H1 (cell line): Measurements from ENCODE around the gene INPP4B. TPM values are rescaled to one million over a fixed set of nuclear protein-coding genes. Genes with fewer than 3 reads are reported as not detected.

Experiments used
- CHD1 ChIP-seq: IDR thresholded peaks from 2 replicates; pipeline ENCODE4 v1.6.1; 2012; ENCODE audit warnings: low read depth, low read length, improper control_type of control experiment
- CTCF ChIP-seq, 3 experiments: IDR thresholded peaks; 1 replicate in 2 of 3; 2 replicates in 1 of 3; pipeline versions ENCODE4 v1.5.1 to v1.6.1; 2011; ENCODE audit warnings: low read length in 3 of 3, mild to moderate bottlenecking in 3 of 3, inconsistent platforms in 2 of 3, low read depth in 1 of 3, moderate library complexity in 1 of 3; ENCODE audit not compliant: insufficient read depth in 1 of 3; ENCODE audit errors: control extremely low read depth in 1 of 3
- EZH2 ChIP-seq: fragments of 200-600 bp; sonication (generic); IDR thresholded peaks from 2 replicates; pipeline ENCODE4 v1.7.1; 2012; ENCODE audit warnings: low read depth, mild to moderate bottlenecking, moderate library complexity, low read length, inconsistent platforms; ENCODE audit not compliant: severe bottlenecking
- JUND ChIP-seq: IDR thresholded peaks from 2 replicates; pipeline ENCODE4 v1.6.1; 2011; ENCODE audit warnings: mild to moderate bottlenecking, improper control_type of control experiment, low read length
- RBBP5 ChIP-seq: IDR thresholded peaks from 2 replicates; pipeline ENCODE4 v1.7.1; 2012; ENCODE audit warnings: low read depth, mild to moderate bottlenecking, inconsistent platforms, low read length, moderate library complexity, borderline replicate concordance
- SIRT6 ChIP-seq: IDR thresholded peaks from one replicate; pipeline ENCODE4 v1.7.1; 2012; ENCODE audit warnings: low read length, inconsistent platforms
- polyA plus RNA-seq, 7 experiments: library from polyadenylated mRNA; depleted of rRNA in 3 of 7; stranded (reverse) in 5 of 7; unstranded in 2 of 7; fragments of >200 nt in 5 of 7; fragments of 200-250 nt in 2 of 7; gene quantifications; 1 replicate in 5 of 7; 2 replicates in 1 of 7; 4 replicates in 1 of 7; pipeline versions ENCODE4 v1.2.1 to v1.2.3, GENCODE V29; 2011 to 2013; ENCODE audit warnings: missing spikeins in 2 of 7, mixed read lengths in 2 of 7
- total RNA-seq: library from RNA; stranded (reverse); fragmentation: NEBNext Ultra II Directional; extraction: Animal tissue kit (Norgen Biotek cat#: 25700); gene quantifications from 2 replicates; pipeline ENCODE4 v1.2.1, GENCODE V29; 2021

The INPP4B gene
- total and polyA plus RNA-seq, 2 of the 8 experiments (the other 6 are each of a cell fraction or from before 2014, with no cell fraction given), result 0.11 to 0.54 TPM

DNA sequence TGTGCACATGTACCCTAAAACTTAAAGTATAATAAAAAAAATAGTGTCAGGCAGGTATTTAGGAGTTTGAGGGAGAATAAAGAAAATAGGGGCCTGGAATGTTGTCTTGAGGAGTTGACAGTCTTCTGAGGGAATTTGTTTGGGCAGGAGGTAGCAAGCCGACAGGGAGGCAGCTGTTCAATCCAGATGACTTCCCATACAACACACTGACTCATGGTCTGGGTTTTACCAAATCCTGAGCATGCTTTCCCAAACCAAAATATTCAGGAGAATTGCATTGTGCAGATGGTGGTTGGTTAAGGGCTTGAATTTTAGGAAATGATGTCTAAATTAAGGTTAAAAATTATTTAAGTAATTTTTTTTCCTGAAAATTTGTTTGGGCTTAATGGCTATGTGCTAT, 430.0 kb downstream of the INPP4B start (continued):
- no peak for TF ChIP-seq EZH2
- TF ChIP-seq SIRT6, result no peak
- TF ChIP-seq RBBP5, result no peak
- no peak for TF ChIP-seq JUND
- no peak for TF ChIP-seq CTCF (IDR thresholded peaks at IDR 0.05; ENCODE audit: control extremely low read depth in 1 of 3, insufficient read depth in 1 of 3, low read depth in 1 of 3, low read length in 3 of 3)
- TF ChIP-seq CHD1, result no peak
